GM12892 (cell line): ENCODE results near the gene MDM2.

Experiments
- POLR2A ChIP-seq: IDR thresholded peaks from 2 replicates; pipeline ENCODE4 v1.6.1; 2011; ENCODE audit warnings: low read depth, low read length, control low read depth
- POLR2AphosphoS5 ChIP-seq: IDR thresholded peaks from 2 replicates; pipeline ENCODE4 v1.6.1; 2011; ENCODE audit warnings: low read depth, low read length, control low read depth

GRCh38 chr12:68861890-68862289, 53.9 kb downstream of the MDM2 start:
- TF ChIP-seq POLR2A (no peak), POLR2AphosphoS5 (no peak)
